Measurements from ENCODE around the gene PRKCE. TPM values are rescaled to one million over a fixed set of nuclear protein-coding genes. Genes with fewer than 3 reads are reported as not detected.

Gene PRKCE
- total and polyA plus RNA-seq, 2 donors (not counting 3 experiments of a cell fraction or from before 2014, with no cell fraction given) = 27.9 to 33.9 TPM

GRCh38 chr2:45951025-45951727 is 299.7 kb downstream of the PRKCE start:
- intact Hi-C loops (cut with micrococcal nuclease) (no loop called here), dilution Hi-C loops (cut with MboI; ENCODE audit: extremely low pct_ligation_motif_present, low sequenced_read_pairs) (no loop called here)
- H2AFZ ChIP-seq (ENCODE audit: low read depth, low read length) = no peak overlapping the region
- no peaks in the 10 kb centered on the region for H3K27me3 ChIP-seq (ENCODE audit: control insufficient read depth in 2 of 2, insufficient read depth in 2 of 2, low read length in 2 of 2)
- H3K9me3 ChIP-seq (replicated peaks; ENCODE audit: control insufficient read depth, insufficient read depth, low read length) = no peaks in the 10 kb centered on the region
- H3K9ac ChIP-seq (replicated peaks; ENCODE audit: extremely low read depth, insufficient read depth, low read length) = no peak overlapping the region
- TF ChIP-seq POLR2AphosphoS5 (IDR thresholded peaks at IDR 0.05; ENCODE audit: insufficient read depth, low read depth, low read length) (no peak), FOS (IDR thresholded peaks at IDR 0.05; ENCODE audit: borderline replicate concordance, insufficient read depth, low read length) (no peak), POLR2A (IDR thresholded peaks at IDR 0.05; ENCODE audit: low read depth, low read length) (no peak), JUN (IDR thresholded peaks at IDR 0.05; ENCODE audit: borderline replicate concordance, insufficient read depth, insufficient read length, low read depth) (no peak), CTCF (IDR thresholded peaks at IDR 0.05; ENCODE audit: extremely low read depth in 1 of 2, insufficient read depth in 1 of 2, low read depth in 1 of 2, low read length in 2 of 2) (no peak), EZH2 (IDR thresholded peaks at IDR 0.05; ENCODE audit: borderline replicate concordance, low read depth, low read length, severe bottlenecking) (no peak), MYC (IDR thresholded peaks at IDR 0.05; ENCODE audit: low read depth, low read length) (no peak), GATA2 (IDR thresholded peaks at IDR 0.05; ENCODE audit: insufficient read depth, insufficient read length, low read depth, low read length) (no peak), MAX (IDR thresholded peaks at IDR 0.05; ENCODE audit: insufficient read depth, insufficient read length) (no peak)
- H3K79me2 ChIP-seq (ENCODE audit: control insufficient read depth, insufficient read depth, low read length) = no peaks in the 10 kb centered on the region
- no peak overlapping the region for H3K27ac ChIP-seq (ENCODE audit: insufficient read depth, low read depth, low read length)
- no peak overlapping the region for H3K4me3 ChIP-seq (replicated peaks in 1 of 3; ENCODE audit: insufficient read depth in 1 of 3, low read depth in 1 of 3, low read length in 3 of 3)
- DNase-seq (ENCODE audit: low read depth, low spot score) (no peak), FAIRE-seq (no peak)
- H4K20me1 ChIP-seq (replicated peaks; ENCODE audit: control insufficient read depth, extremely low read depth, insufficient read depth, low read length) = no peaks in the 10 kb centered on the region
- no peaks in the 10 kb centered on the region for H3K9me1 ChIP-seq (replicated peaks; ENCODE audit: control insufficient read depth, extremely low read depth, insufficient read depth, low read length)
- no peak overlapping the region for H3K4me2 ChIP-seq (ENCODE audit: insufficient read depth, low read length)
- no peaks in the 10 kb centered on the region for H3K36me3 ChIP-seq (ENCODE audit: control insufficient read depth in 2 of 2, extremely low read depth in 1 of 2, insufficient read depth in 2 of 2, low read length in 2 of 2)
- CTCF ChIA-PET = interaction anchor here (0.6 kb wide), 1 partner anchor 826 kb away, joined by 3 read pairs; no protein-coding TSS in a partner anchor
- peaks cover 3% of the 10 kb centered on the region for H3K4me1 ChIP-seq (ENCODE audit: control insufficient read depth, extremely low read depth, insufficient read depth, low read length)
- POLR2A ChIA-PET = no interaction called here
- BruUV-seq (replicated peaks) = no TSS peak
